ENCODE measurements around the gene CNIH3. TPM values are rescaled to one million over a fixed set of nuclear protein-coding genes. Genes with fewer than 3 reads are reported as not detected.

CNIH3 gene
- total and polyA plus RNA-seq, 2 donors (not counting 3 experiments of a cell fraction or from before 2014, with no cell fraction given), result 1.3 to 2.5 TPM

- intact Hi-C loops (cut with micrococcal nuclease) (no loop called here), dilution Hi-C loops (cut with MboI; ENCODE audit: extremely low pct_ligation_motif_present, low sequenced_read_pairs) (no loop called here)
- FAIRE-seq, result no peak
- no peaks in the 10 kb centered on the region for H3K36me3 ChIP-seq (ENCODE audit: control insufficient read depth in 2 of 2, extremely low read depth in 1 of 2, insufficient read depth in 2 of 2, low read length in 2 of 2)
- H3K79me2 ChIP-seq (ENCODE audit: control insufficient read depth, insufficient read depth, low read length), result no peaks in the 10 kb centered on the region
- BruUV-seq (replicated peaks), result no TSS peak
- TF ChIP-seq GATA2 (IDR thresholded peaks at IDR 0.05; ENCODE audit: insufficient read depth, insufficient read length, low read depth, low read length), result no peak
- TF ChIP-seq CTCF (IDR thresholded peaks at IDR 0.05; ENCODE audit: extremely low read depth in 1 of 2, insufficient read depth in 1 of 2, low read depth in 1 of 2, low read length in 2 of 2), result no peak
- TF ChIP-seq JUN (IDR thresholded peaks at IDR 0.05; ENCODE audit: borderline replicate concordance, insufficient read depth, insufficient read length, low read depth), result no peak
- no peak for TF ChIP-seq EZH2 (IDR thresholded peaks at IDR 0.05; ENCODE audit: borderline replicate concordance, low read depth, low read length, severe bottlenecking)
- no peak for TF ChIP-seq POLR2A (IDR thresholded peaks at IDR 0.05; ENCODE audit: low read depth, low read length)
- no peak for TF ChIP-seq FOS (IDR thresholded peaks at IDR 0.05; ENCODE audit: borderline replicate concordance, insufficient read depth, low read length)
- no peak overlapping the region for H3K27ac ChIP-seq (ENCODE audit: insufficient read depth, low read depth, low read length)
- no peak for DNase-seq (ENCODE audit: low read depth, low spot score)
- no peaks in the 10 kb centered on the region for H3K9me3 ChIP-seq (replicated peaks; ENCODE audit: control insufficient read depth, insufficient read depth, low read length)
- H2AFZ ChIP-seq (ENCODE audit: low read depth, low read length), result no peak overlapping the region
- no peak overlapping the region for H3K9ac ChIP-seq (replicated peaks; ENCODE audit: extremely low read depth, insufficient read depth, low read length)
- H3K4me3 ChIP-seq (replicated peaks in 1 of 3; ENCODE audit: insufficient read depth in 1 of 3, low read depth in 1 of 3, low read length in 3 of 3), result no peak overlapping the region
- CTCF ChIA-PET, result no interaction called here
- no peaks in the 10 kb centered on the region for H3K4me1 ChIP-seq (ENCODE audit: control insufficient read depth, extremely low read depth, insufficient read depth, low read length)
- no peaks in the 10 kb centered on the region for H4K20me1 ChIP-seq (replicated peaks; ENCODE audit: control insufficient read depth, extremely low read depth, insufficient read depth, low read length)
- POLR2A ChIA-PET, result no interaction called here
- no peak overlapping the region for H3K4me2 ChIP-seq (ENCODE audit: insufficient read depth, low read length)
- no peaks in the 10 kb centered on the region for H3K27me3 ChIP-seq (ENCODE audit: control insufficient read depth in 2 of 2, insufficient read depth in 2 of 2, low read length in 2 of 2)
- H3K9me1 ChIP-seq (replicated peaks; ENCODE audit: control insufficient read depth, extremely low read depth, insufficient read depth, low read length), result no peaks in the 10 kb centered on the region
Measured at GRCh38 chr1:224732377-224733026, 116.4 kb downstream of the CNIH3 start.

Data from endothelial cell of umbilical vein (primary cell).